SK-N-MC (cell line): ENCODE results near the gene SLC30A2.

Experiments used
- EZH2 ChIP-seq: fragments of 200-600 bp; sonication (generic); IDR thresholded peaks from one replicate; pipeline ENCODE4 v1.6.1; 2017; ENCODE audit warnings: antibody characterized with exemption
- POLR2AphosphoS5 ChIP-seq: IDR thresholded peaks from 2 replicates; pipeline ENCODE4 v1.6.1; 2012; ENCODE audit warnings: mild to moderate bottlenecking, low read depth, low read length, borderline replicate concordance

GRCh38 chr1:25996966-25997827 is 48.7 kb downstream of the SLC30A2 start:
- TF ChIP-seq POLR2AphosphoS5 (no peak), EZH2 (no peak)
